GM23338 (cell line): ENCODE measurements around the gene MRGPRF. TPM values are rescaled to one million over a fixed set of nuclear protein-coding genes. Genes with fewer than 3 reads are reported as not detected.

Experiments
- ATAC-seq: fragments of 200-7000 bp; cut with Tn5 transposase; 3 replicates; pipeline ENCODE4 v1.9.1; 2020
- DNase-seq: peaks from one replicate; pipeline ENCODE4 v3.0.0-alpha.2; 2015; ENCODE audit warnings: low spot score
- H2AFZ ChIP-seq: fragments of 200-600 bp; sonication (generic); 2 replicates; pipeline ENCODE4 v1.8.0; 2016; ENCODE audit warnings: antibody characterized with exemption, mild to moderate bottlenecking, moderate library complexity
- H3F3A ChIP-seq: fragments of 200-600 bp; sonication (generic); replicated peaks from 2 replicates; pipeline ENCODE4 v1.8.0; 2017; ENCODE audit warnings: antibody characterized with exemption, mixed run types, low read depth
- H3K27ac ChIP-seq: fragments of 200-600 bp; sonication (generic); 2 replicates; pipeline ENCODE4 v1.6.1; 2016; ENCODE audit warnings: low read depth
- H3K27me3 ChIP-seq: fragments of 200-600 bp; sonication (generic); 2 replicates; pipeline ENCODE4 v1.8.0; 2016; ENCODE audit warnings: mild to moderate bottlenecking, mixed run types, moderate library complexity; ENCODE audit not compliant: insufficient read depth
- H3K36me3 ChIP-seq: fragments of 200-600 bp; sonication (generic); 2 replicates; pipeline ENCODE4 v1.8.0; 2016; ENCODE audit warnings: mild to moderate bottlenecking; ENCODE audit not compliant: insufficient read depth
- H3K4me1 ChIP-seq: fragments of 200-600 bp; sonication (generic); 2 replicates; pipeline ENCODE4 v1.8.0; 2016; ENCODE audit warnings: mild to moderate bottlenecking, moderate library complexity; ENCODE audit not compliant: insufficient read depth
- H3K4me2 ChIP-seq: fragments of 200-600 bp; sonication (generic); 2 replicates; pipeline ENCODE4 v1.7.1; 2017; ENCODE audit warnings: mixed run types
- H3K4me3 ChIP-seq: fragments of 200-600 bp; sonication (generic); 2 replicates; pipeline ENCODE4 v1.6.1; 2016; ENCODE audit warnings: mixed run types
- H3K79me2 ChIP-seq: fragments of 200-600 bp; sonication (generic); replicated peaks from 2 replicates; pipeline ENCODE4 v1.8.0; 2017; ENCODE audit warnings: mild to moderate bottlenecking; ENCODE audit not compliant: insufficient read depth
- H3K9me2 ChIP-seq: fragments of 200-600 bp; sonication (generic); 2 replicates; pipeline ENCODE4 v1.8.0; 2017; ENCODE audit not compliant: insufficient read depth
- H4K20me1 ChIP-seq: fragments of 200-600 bp; sonication (generic); replicated peaks from 2 replicates; pipeline ENCODE4 v1.8.0; 2017; ENCODE audit warnings: mild to moderate bottlenecking; ENCODE audit not compliant: insufficient read depth
- H3K27ac Mint-ChIP-seq: 2 replicates; pipeline ENCODE4 v1.8.0; 2020; ENCODE audit warnings: inconsistent platforms, mild to moderate bottlenecking, moderate library complexity, mixed read lengths
- H3K27me3 Mint-ChIP-seq: 3 replicates; pipeline ENCODE4 v1.8.0; 2022; ENCODE audit warnings: low read depth, mild to moderate bottlenecking, moderate library complexity, mixed read lengths, inconsistent platforms; ENCODE audit not compliant: insufficient read depth, poor library complexity
- H3K36me3 Mint-ChIP-seq: 3 replicates; pipeline ENCODE4 v1.8.0; 2021; ENCODE audit warnings: low read depth, mild to moderate bottlenecking, inconsistent platforms, moderate library complexity, mixed read lengths
- H3K4me1 Mint-ChIP-seq: 3 replicates; pipeline ENCODE4 v1.8.0; 2020; ENCODE audit warnings: mild to moderate bottlenecking, inconsistent platforms, mixed read lengths
- H3K4me3 Mint-ChIP-seq: 3 replicates; pipeline ENCODE4 v1.8.0; 2021; ENCODE audit warnings: moderate library complexity, mild to moderate bottlenecking, inconsistent platforms, mixed read lengths
- H3K9me3 Mint-ChIP-seq: 3 replicates; pipeline ENCODE4 v1.8.0; 2020; ENCODE audit warnings: moderate library complexity, mild to moderate bottlenecking, inconsistent platforms, mixed read lengths
- CREB1 ChIP-seq: fragments of 250-450 bp; sonication (Bioruptor Pico); IDR thresholded peaks from 2 replicates; pipeline ENCODE4 v1.5.0; 2020; ENCODE audit warnings: low read depth, mild to moderate bottlenecking, moderate library complexity
- EZH2phosphoT487 ChIP-seq: fragments of 200-600 bp; sonication (generic); IDR thresholded peaks from one replicate; pipeline ENCODE4 v1.8.1; 2018; ENCODE audit warnings: antibody characterized with exemption; ENCODE audit not compliant: unreplicated experiment
- JUNB ChIP-seq: IDR thresholded peaks from one replicate; pipeline ENCODE4 v1.6.1; 2016; ENCODE audit warnings: antibody characterized with exemption; ENCODE audit not compliant: unreplicated experiment
- POLR2AphosphoS5 ChIP-seq: IDR thresholded peaks from 2 replicates; pipeline ENCODE4 v1.6.1; 2016; ENCODE audit warnings: antibody characterized with exemption, low read depth
- ZNF114 ChIP-seq: fragments of 250-450 bp; sonication (Bioruptor Pico); IDR thresholded peaks from 2 replicates; pipeline ENCODE4 v1.5.0; 2020; ENCODE audit warnings: mild to moderate bottlenecking, moderate library complexity
- ZNF331 ChIP-seq: fragments of 250-450 bp; sonication (Bioruptor Pico); IDR thresholded peaks from 2 replicates; pipeline ENCODE4 v1.5.0; 2020; ENCODE audit warnings: low read depth, mild to moderate bottlenecking, moderate library complexity
- polyA plus RNA-seq: library from polyadenylated mRNA; unstranded; fragments of >200 nt; fragmentation: Nextera tagmentation; extraction: Ambion mirVana; gene quantifications from 2 replicates; pipeline ENCODE4 v1.2.1, GENCODE V29; 2016
- total RNA-seq: library from RNA; depleted of rRNA; stranded (reverse); fragments of >200 nt; shearing (Covaris generic); gene quantifications from 2 replicates; pipeline ENCODE4 v1.2.3, GENCODE V29; 2014
- TF ChIP-seq, protein P1 (sequence below): IDR thresholded peaks from one replicate; pipeline ENCODE4 v1.6.1; 2018; ENCODE audit warnings: antibody characterized with exemption; ENCODE audit not compliant: unreplicated experiment
- TF ChIP-seq, protein P2 (sequence below), 2 experiments: fragments of 200-600 bp in 1 of 2; sonication (generic) in 1 of 2; conservative IDR thresholded peaks; 2 replicates each; pipeline versions ENCODE4 v1.5.1 to v1.6.1; 2016 to 2017; ENCODE audit warnings: antibody characterized with exemption in 2 of 2, low read depth in 2 of 2, mild to moderate bottlenecking in 2 of 2, moderate library complexity in 1 of 2
- TF ChIP-seq, protein P3 (sequence below): IDR thresholded peaks from 2 replicates; pipeline ENCODE4 v1.6.1; 2016; ENCODE audit warnings: antibody characterized with exemption

MRGPRF gene
- total and polyA plus RNA-seq, 2 experiments from 2014 or later, result 3.3 to 9.0 TPM

DNA sequence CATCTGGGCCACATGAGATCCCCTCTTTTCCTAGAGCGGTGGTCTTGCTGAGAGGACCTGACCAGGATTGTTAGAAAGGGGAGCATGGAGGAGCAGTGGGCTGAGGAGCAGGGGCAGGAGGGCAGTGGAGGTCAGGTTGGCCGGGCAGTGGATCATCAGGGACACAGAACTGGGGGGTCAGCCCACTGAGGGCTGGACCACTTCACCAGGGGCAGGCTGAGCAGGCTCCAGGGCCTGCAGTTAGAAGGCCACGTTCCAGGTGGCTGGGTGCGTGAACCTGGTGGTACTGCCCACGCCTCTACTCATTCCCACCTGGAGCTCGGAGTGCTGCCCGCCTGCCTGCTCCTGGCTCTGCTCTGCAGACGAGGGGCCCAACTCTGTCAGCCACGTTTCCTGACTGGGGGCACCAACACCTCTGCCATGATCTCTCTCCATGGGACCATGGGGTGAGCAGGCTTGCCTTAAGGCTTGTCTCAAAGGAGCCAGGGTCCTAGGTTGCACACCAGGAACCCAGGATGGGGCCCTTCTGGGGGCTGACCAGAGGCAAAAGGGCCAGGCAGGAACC, 9.7 kb downstream of the MRGPRF start (continued):
- TF ChIP-seq, protein P1, sequence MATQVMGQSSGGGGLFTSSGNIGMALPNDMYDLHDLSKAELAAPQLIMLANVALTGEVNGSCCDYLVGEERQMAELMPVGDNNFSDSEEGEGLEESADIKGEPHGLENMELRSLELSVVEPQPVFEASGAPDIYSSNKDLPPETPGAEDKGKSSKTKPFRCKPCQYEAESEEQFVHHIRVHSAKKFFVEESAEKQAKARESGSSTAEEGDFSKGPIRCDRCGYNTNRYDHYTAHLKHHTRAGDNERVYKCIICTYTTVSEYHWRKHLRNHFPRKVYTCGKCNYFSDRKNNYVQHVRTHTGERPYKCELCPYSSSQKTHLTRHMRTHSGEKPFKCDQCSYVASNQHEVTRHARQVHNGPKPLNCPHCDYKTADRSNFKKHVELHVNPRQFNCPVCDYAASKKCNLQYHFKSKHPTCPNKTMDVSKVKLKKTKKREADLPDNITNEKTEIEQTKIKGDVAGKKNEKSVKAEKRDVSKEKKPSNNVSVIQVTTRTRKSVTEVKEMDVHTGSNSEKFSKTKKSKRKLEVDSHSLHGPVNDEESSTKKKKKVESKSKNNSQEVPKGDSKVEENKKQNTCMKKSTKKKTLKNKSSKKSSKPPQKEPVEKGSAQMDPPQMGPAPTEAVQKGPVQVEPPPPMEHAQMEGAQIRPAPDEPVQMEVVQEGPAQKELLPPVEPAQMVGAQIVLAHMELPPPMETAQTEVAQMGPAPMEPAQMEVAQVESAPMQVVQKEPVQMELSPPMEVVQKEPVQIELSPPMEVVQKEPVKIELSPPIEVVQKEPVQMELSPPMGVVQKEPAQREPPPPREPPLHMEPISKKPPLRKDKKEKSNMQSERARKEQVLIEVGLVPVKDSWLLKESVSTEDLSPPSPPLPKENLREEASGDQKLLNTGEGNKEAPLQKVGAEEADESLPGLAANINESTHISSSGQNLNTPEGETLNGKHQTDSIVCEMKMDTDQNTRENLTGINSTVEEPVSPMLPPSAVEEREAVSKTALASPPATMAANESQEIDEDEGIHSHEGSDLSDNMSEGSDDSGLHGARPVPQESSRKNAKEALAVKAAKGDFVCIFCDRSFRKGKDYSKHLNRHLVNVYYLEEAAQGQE, result no peak
- TF ChIP-seq EZH2phosphoT487 (no peak), ZNF331 (no peak), ZNF114 (CRISPR knock-in tag) (no peak), POLR2AphosphoS5 (no peak), JUNB (no peak)
- TF ChIP-seq, protein P2, sequence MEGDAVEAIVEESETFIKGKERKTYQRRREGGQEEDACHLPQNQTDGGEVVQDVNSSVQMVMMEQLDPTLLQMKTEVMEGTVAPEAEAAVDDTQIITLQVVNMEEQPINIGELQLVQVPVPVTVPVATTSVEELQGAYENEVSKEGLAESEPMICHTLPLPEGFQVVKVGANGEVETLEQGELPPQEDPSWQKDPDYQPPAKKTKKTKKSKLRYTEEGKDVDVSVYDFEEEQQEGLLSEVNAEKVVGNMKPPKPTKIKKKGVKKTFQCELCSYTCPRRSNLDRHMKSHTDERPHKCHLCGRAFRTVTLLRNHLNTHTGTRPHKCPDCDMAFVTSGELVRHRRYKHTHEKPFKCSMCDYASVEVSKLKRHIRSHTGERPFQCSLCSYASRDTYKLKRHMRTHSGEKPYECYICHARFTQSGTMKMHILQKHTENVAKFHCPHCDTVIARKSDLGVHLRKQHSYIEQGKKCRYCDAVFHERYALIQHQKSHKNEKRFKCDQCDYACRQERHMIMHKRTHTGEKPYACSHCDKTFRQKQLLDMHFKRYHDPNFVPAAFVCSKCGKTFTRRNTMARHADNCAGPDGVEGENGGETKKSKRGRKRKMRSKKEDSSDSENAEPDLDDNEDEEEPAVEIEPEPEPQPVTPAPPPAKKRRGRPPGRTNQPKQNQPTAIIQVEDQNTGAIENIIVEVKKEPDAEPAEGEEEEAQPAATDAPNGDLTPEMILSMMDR (conservative IDR thresholded peaks at IDR 0.05; ENCODE audit: low read depth in 2 of 2), result no peak

DNA sequence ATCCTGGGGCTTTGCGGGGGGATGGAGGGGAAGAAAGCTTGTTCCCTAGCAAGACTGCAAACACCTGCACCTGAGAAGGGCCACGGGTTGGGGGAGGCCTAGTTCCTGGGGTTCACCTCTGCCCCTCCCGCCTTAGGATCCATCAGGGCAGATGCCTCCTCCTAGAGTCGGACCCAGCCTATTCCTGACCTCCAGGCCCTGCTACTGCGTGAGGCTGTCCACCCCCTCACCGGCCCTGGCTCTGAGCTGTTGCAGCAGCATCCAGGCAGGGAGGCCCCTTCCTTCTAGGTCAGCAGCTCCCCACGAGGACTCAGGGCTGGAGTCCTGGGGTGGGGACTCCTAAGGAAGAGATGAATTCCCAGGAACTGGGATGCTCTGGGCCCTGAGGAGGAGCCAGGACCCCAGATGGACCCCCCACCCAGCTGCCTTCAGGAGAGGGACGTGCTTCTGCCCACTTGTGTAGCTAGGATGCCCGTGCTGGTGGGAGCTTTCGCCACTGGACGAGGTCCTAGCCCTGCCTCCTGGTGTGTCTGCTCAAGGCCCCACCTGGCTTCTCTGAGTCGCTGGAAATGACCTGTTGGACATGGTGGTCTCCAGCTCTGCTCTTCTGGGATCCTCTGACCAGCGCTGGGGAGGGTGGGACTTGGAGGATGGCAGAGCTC, 10.3 kb downstream of the MRGPRF start:
- Histone ChIP-seq H3K9me2 (no peaks in the 10 kb centered on the region), H3K4me3 (no peak overlapping the region), H3K79me2 (no peaks in the 10 kb centered on the region), H3F3A (no peaks in the 10 kb centered on the region), H2AFZ (no peak overlapping the region), H4K20me1 (no peaks in the 10 kb centered on the region), H3K4me2 (no peak overlapping the region), H3K27ac (no peak overlapping the region), H3K4me1 (no peaks in the 10 kb centered on the region), H3K27me3 (no peaks in the 10 kb centered on the region), H3K36me3 (no peaks in the 10 kb centered on the region)
- Mint-ChIP-seq H3K4me1 (peaks cover 5% of the 10 kb centered on the region; the same call in 2 of the 3 replicates), H3K27ac (no peak overlapping the region), H3K36me3 (peaks cover 3% of the 10 kb centered on the region; the same call in 1 of the 3 replicates), H3K4me3 (no peak overlapping the region), H3K27me3 (peaks cover 4% of the 10 kb centered on the region), H3K9me3 (no peaks in the 10 kb centered on the region)
- ATAC-seq (no peak), DNase-seq (no peak)
- TF ChIP-seq ZNF331 (no peak), POLR2AphosphoS5 (no peak), CREB1 (CRISPR knock-in tag) (no peak), EZH2phosphoT487 (no peak)
- TF ChIP-seq, protein P1, result no peak
- TF ChIP-seq, protein P3, sequence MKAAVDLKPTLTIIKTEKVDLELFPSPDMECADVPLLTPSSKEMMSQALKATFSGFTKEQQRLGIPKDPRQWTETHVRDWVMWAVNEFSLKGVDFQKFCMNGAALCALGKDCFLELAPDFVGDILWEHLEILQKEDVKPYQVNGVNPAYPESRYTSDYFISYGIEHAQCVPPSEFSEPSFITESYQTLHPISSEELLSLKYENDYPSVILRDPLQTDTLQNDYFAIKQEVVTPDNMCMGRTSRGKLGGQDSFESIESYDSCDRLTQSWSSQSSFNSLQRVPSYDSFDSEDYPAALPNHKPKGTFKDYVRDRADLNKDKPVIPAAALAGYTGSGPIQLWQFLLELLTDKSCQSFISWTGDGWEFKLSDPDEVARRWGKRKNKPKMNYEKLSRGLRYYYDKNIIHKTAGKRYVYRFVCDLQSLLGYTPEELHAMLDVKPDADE, result no peak
